Bronchial epithelial cell (primary cell): ENCODE results near the gene BMERB1. TPM values are rescaled to one million over a fixed set of nuclear protein-coding genes. Genes with fewer than 3 reads are reported as not detected.
"Not testable (repeated sequence)": the region's sequence is repeated elsewhere in the genome, so short reads cannot be mapped to it uniquely, and the experiment has no call there.

Experiments
- DNase-seq: peaks from one replicate; pipeline ENCODE4 v3.0.0-alpha.2; 2010; ENCODE audit warnings: low read depth
- FAIRE-seq: peaks from 2 replicates; lab custom pipeline; 2011; peaks lifted over from hg19 to GRCh38; lab: Jason Lieb, UNC
- H3K27me3 ChIP-seq: 2 replicates; pipeline ENCODE4 v1.5.1; 2011; ENCODE audit warnings: low read length; ENCODE audit not compliant: control insufficient read depth, insufficient read depth
- H3K36me3 ChIP-seq: 2 replicates; pipeline ENCODE4 v1.5.1; 2011; ENCODE audit warnings: low read length; ENCODE audit not compliant: control insufficient read depth, insufficient read depth
- H3K4me3 ChIP-seq: 2 replicates; pipeline ENCODE4 v1.5.1; 2011; ENCODE audit warnings: mild to moderate bottlenecking, low read depth, low read length, control low read depth
- CTCF ChIP-seq: IDR thresholded peaks from 2 replicates; pipeline ENCODE4 v1.5.1; 2011; ENCODE audit warnings: mild to moderate bottlenecking, moderate library complexity, low read length, control low read depth, inconsistent platforms; ENCODE audit not compliant: insufficient read depth, severe bottlenecking
- total RNA-seq: library from RNA; depleted of rRNA; stranded (reverse); fragments of >200 nt; gene quantifications from 2 replicates; pipeline ENCODE4 v1.2.1, GENCODE V29; 2014

BMERB1 gene
- total RNA-seq, 1 donor from 2014 or later: 8.4 TPM

GRCh38 chr16:15466131-15466530 lies 31.7 kb downstream of the BMERB1 start:
- no peak for TF ChIP-seq CTCF
- DNase-seq (no peak), FAIRE-seq (no peak)
- Histone ChIP-seq H3K36me3 (no peaks in the 10 kb centered on the region), H3K27me3 (no peaks in the 10 kb centered on the region), H3K4me3 (no peak overlapping the region)

- H3K27me3 ChIP-seq: no peaks in the 10 kb centered on the region
- DNase-seq: peak; percentile 30
Measured at GRCh38 chr16:15466886-15467781, 32.7 kb downstream of the BMERB1 start.

GRCh38 chr16:15476971-15477370 lies 42.6 kb downstream of the BMERB1 start:
- not testable (repeated sequence) for FAIRE-seq, DNase-seq

More at GRCh38 chr16:15466886-15467781, 32.7 kb downstream of the BMERB1 start:
- Histone ChIP-seq H3K4me3 (no peak overlapping the region), H3K36me3 (no peaks in the 10 kb centered on the region)
- TF ChIP-seq CTCF: peak; percentile 25
- FAIRE-seq: no peak

GRCh38 chr16:15477802-15478201 lies 43.4 kb downstream of the BMERB1 start:
- no peak for TF ChIP-seq CTCF
- no peak for FAIRE-seq
- Histone ChIP-seq H3K4me3 (no peak overlapping the region), H3K27me3 (no peaks in the 10 kb centered on the region), H3K36me3 (no peaks in the 10 kb centered on the region)
- no peak for DNase-seq

More at GRCh38 chr16:15476971-15477370, 42.6 kb downstream of the BMERB1 start:
- H3K27me3 ChIP-seq, H3K4me3 ChIP-seq, H3K36me3 ChIP-seq: not testable (repeated sequence)

GRCh38 chr16:15482068-15482747 lies 47.8 kb downstream of the BMERB1 start:
- FAIRE-seq (peak; percentile 96), DNase-seq (peak; percentile 100)
- no peaks in the 10 kb centered on the region for H3K27me3 ChIP-seq

More at GRCh38 chr16:15482068-15482747, 47.8 kb downstream of the BMERB1 start:
- Histone ChIP-seq H3K36me3 (no peaks in the 10 kb centered on the region), H3K4me3 (no peak overlapping the region)
- TF ChIP-seq CTCF: peak; percentile 23
